SJSA1 (cell line): ENCODE data around the gene RAB25. TPM values are rescaled to one million over a fixed set of nuclear protein-coding genes. Genes with fewer than 3 reads are reported as not detected.
"Not testable (repeated sequence)": the region's sequence is repeated elsewhere in the genome, so short reads cannot be mapped to it uniquely, and the experiment has no call there.

Experiments used
- DNase-seq, 2 experiments: peaks; one replicate each; pipeline ENCODE4 v3.0.0-alpha.2; 2015 to 2020; ENCODE audit warnings: low spot score in 2 of 2, low read depth in 1 of 2
- H3K27ac ChIP-seq: fragments of 250-450 bp; sonication (Bioruptor Pico); 2 replicates; pipeline ENCODE4 v1.5.1; 2020; ENCODE audit warnings: mild to moderate bottlenecking, moderate library complexity
- H3K27me3 ChIP-seq: fragments of 250-450 bp; sonication (Bioruptor Pico); replicated peaks from 2 replicates; pipeline ENCODE4 v1.5.1; 2020; ENCODE audit warnings: mild to moderate bottlenecking, moderate library complexity
- H3K36me3 ChIP-seq: fragments of 250-450 bp; sonication (Bioruptor Pico); 2 replicates; pipeline ENCODE4 v1.5.1; 2020; ENCODE audit warnings: mild to moderate bottlenecking
- H3K4me1 ChIP-seq: fragments of 250-450 bp; sonication (Bioruptor Pico); replicated peaks from 2 replicates; pipeline ENCODE4 v1.6.1; 2021; ENCODE audit warnings: mild to moderate bottlenecking
- H3K4me3 ChIP-seq: fragments of 250-450 bp; sonication (Bioruptor Pico); 2 replicates; pipeline ENCODE4 v1.5.1; 2020; ENCODE audit warnings: mild to moderate bottlenecking
- H3K9me3 ChIP-seq: fragments of 250-450 bp; sonication (Bioruptor Pico); replicated peaks from 2 replicates; pipeline ENCODE4 v1.5.1; 2020; ENCODE audit warnings: mild to moderate bottlenecking
- total RNA-seq: library from RNA; depleted of rRNA; stranded (reverse); fragments of >200 nt; shearing (Covaris generic); gene quantifications from 2 replicates; pipeline ENCODE4 v1.2.3, GENCODE V29; 2014

RAB25 gene
- total RNA-seq, 1 experiment from 2014 or later = not detected

- peaks cover 53% of the 10 kb centered on the region for H3K4me1 ChIP-seq
- H3K36me3 ChIP-seq = no peaks in the 10 kb centered on the region
- H3K27me3 ChIP-seq = no peaks in the 10 kb centered on the region
- DNase-seq = peak; percentile 60 to 69
- peak overlapping the region; percentile 97 for H3K27ac ChIP-seq
- 0 out of 2 replicates have a peak overlapping the region, but pooled peaks have one; percentile 8 for H3K4me3 ChIP-seq
- H3K9me3 ChIP-seq = no peaks in the 10 kb centered on the region
These were observed 45.9 kb downstream of the RAB25 start for GRCh38 chr1:156106624-156107488.

GRCh38 chr1:156108057-156108456 lies 47.1 kb downstream of the RAB25 start:
- DNase-seq = no peak
- Histone ChIP-seq H3K27ac (no peak overlapping the region), H3K36me3 (no peaks in the 10 kb centered on the region), H3K4me3 (no peak overlapping the region), H3K27me3 (no peaks in the 10 kb centered on the region), H3K9me3 (no peaks in the 10 kb centered on the region), H3K4me1 (peaks cover 47% of the 10 kb centered on the region)

GRCh38 chr1:156108664-156109241 lies 47.8 kb downstream of the RAB25 start:
- no peak overlapping the region for H3K4me3 ChIP-seq
- no peak overlapping the region for H3K27ac ChIP-seq
- H3K27me3 ChIP-seq = no peaks in the 10 kb centered on the region
- no peak for DNase-seq
- H3K4me1 ChIP-seq = peaks cover 47% of the 10 kb centered on the region
- H3K9me3 ChIP-seq = no peaks in the 10 kb centered on the region
- H3K36me3 ChIP-seq = no peaks in the 10 kb centered on the region

GRCh38 chr1:156110252-156110651 lies 49.3 kb downstream of the RAB25 start:
- Histone ChIP-seq H3K27ac (no peak overlapping the region), H3K9me3 (no peaks in the 10 kb centered on the region), H3K36me3 (peaks cover 7% of the 10 kb centered on the region), H3K27me3 (no peaks in the 10 kb centered on the region), H3K4me1 (peaks cover 38% of the 10 kb centered on the region), H3K4me3 (no peak overlapping the region)
- DNase-seq = no peak

- no peak overlapping the region for H3K4me3 ChIP-seq
- H3K4me1 ChIP-seq = peaks cover 30% of the 10 kb centered on the region
- DNase-seq = no peak
- H3K27ac ChIP-seq = no peak overlapping the region
- no peaks in the 10 kb centered on the region for H3K9me3 ChIP-seq
- H3K27me3 ChIP-seq = no peaks in the 10 kb centered on the region
- H3K36me3 ChIP-seq = peaks cover 17% of the 10 kb centered on the region
These were observed 50.5 kb downstream of the RAB25 start for GRCh38 chr1:156111355-156111962.

- no peaks in the 10 kb centered on the region for H3K9me3 ChIP-seq
- peaks cover 29% of the 10 kb centered on the region for H3K4me1 ChIP-seq
- H3K27ac ChIP-seq = no peak overlapping the region
- peaks cover 27% of the 10 kb centered on the region for H3K36me3 ChIP-seq
- no peak for DNase-seq
- no peak overlapping the region for H3K4me3 ChIP-seq
- H3K27me3 ChIP-seq = no peaks in the 10 kb centered on the region
These were observed 51.5 kb downstream of the RAB25 start for GRCh38 chr1:156112276-156113137.

- Histone ChIP-seq H3K27me3 (no peaks in the 10 kb centered on the region), H3K27ac (peak overlapping the region; percentile 92), H3K9me3 (no peaks in the 10 kb centered on the region), H3K4me1 (peaks cover 38% of the 10 kb centered on the region), H3K36me3 (peaks cover 34% of the 10 kb centered on the region), H3K4me3 (no peak overlapping the region; the same call in 1 of the 2 replicates)
- DNase-seq = peak in 1 of 2 experiments; percentile 42
These were observed 52.5 kb downstream of the RAB25 start for GRCh38 chr1:156113282-156113950.

DNA sequence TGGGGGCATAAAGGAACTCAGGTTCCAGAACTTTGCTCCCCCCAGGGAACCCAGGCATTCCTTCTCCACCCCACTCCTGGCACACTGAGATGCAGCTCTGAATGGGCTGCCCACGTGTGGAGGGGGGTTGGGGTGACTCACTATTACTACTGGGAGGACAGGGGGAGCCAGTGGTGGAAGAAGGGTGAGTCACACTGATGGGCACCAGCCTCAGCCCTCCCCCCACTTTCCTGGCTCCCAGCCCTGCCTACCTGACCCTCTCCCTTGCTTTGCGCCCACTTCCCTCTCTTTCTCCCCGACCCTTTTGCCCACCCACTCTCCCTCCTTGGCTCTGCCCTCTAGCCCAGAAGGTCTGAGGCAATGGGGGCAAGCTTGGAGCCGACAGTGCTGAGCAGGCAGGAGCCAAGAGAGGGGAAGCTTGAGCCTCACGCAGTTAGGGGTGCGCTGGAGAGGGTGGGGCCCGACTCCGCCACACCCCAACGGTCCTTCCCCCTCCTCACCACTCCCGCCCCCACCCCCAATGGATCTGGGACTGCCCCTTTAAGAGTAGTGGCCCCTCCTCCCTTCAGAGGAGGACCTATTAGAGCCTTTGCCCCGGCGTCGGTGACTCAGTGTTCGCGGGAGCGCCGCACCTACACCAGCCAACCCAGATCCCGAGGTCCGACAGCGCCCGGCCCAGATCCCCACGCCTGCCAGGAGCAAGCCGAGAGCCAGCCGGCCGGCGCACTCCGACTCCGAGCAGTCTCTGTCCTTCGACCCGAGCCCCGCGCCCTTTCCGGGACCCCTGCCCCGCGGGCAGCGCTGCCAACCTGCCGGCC lies 53.4 kb downstream of the RAB25 start, which contains the start of gene LMNA:
Gene LMNA (plus strand): TSS at position 611 of the 818 bp plus-strand sequence. CDS start 208 bp downstream, outside the sequence.
- H3K27ac ChIP-seq = peak within 1 kb of the TSS; percentile 92
- peaks cover 41% of the 10 kb centered on the region for H3K36me3 ChIP-seq
- H3K9me3 ChIP-seq = no peaks in the 10 kb centered on the region
- peak; percentile 98 for DNase-seq
- H3K4me1 ChIP-seq = peaks cover 47% of the 10 kb centered on the region
- H3K27me3 ChIP-seq = no peaks in the 10 kb centered on the region
- peak within 1 kb of the TSS; percentile 95 for H3K4me3 ChIP-seq

DNA sequence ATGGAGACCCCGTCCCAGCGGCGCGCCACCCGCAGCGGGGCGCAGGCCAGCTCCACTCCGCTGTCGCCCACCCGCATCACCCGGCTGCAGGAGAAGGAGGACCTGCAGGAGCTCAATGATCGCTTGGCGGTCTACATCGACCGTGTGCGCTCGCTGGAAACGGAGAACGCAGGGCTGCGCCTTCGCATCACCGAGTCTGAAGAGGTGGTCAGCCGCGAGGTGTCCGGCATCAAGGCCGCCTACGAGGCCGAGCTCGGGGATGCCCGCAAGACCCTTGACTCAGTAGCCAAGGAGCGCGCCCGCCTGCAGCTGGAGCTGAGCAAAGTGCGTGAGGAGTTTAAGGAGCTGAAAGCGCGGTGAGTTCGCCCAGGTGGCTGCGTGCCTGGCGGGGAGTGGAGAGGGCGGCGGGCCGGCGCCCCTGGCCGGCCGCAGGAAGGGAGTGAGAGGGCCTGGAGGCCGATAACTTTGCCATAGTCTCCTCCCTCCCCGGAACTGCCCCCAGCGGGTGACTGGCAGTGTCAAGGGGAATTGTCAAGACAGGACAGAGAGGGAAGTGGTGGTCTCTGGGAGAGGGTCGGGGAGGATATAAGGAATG lies 54.1 kb downstream of the RAB25 start:
- H3K36me3 ChIP-seq = peaks cover 45% of the 10 kb centered on the region
- DNase-seq = no peak
- no peaks in the 10 kb centered on the region for H3K27me3 ChIP-seq
- H3K4me1 ChIP-seq = peaks cover 54% of the 10 kb centered on the region
- H3K9me3 ChIP-seq = no peaks in the 10 kb centered on the region
- H3K27ac ChIP-seq = peak overlapping the region; percentile 92
- peak overlapping the region; percentile 95 for H3K4me3 ChIP-seq

DNA sequence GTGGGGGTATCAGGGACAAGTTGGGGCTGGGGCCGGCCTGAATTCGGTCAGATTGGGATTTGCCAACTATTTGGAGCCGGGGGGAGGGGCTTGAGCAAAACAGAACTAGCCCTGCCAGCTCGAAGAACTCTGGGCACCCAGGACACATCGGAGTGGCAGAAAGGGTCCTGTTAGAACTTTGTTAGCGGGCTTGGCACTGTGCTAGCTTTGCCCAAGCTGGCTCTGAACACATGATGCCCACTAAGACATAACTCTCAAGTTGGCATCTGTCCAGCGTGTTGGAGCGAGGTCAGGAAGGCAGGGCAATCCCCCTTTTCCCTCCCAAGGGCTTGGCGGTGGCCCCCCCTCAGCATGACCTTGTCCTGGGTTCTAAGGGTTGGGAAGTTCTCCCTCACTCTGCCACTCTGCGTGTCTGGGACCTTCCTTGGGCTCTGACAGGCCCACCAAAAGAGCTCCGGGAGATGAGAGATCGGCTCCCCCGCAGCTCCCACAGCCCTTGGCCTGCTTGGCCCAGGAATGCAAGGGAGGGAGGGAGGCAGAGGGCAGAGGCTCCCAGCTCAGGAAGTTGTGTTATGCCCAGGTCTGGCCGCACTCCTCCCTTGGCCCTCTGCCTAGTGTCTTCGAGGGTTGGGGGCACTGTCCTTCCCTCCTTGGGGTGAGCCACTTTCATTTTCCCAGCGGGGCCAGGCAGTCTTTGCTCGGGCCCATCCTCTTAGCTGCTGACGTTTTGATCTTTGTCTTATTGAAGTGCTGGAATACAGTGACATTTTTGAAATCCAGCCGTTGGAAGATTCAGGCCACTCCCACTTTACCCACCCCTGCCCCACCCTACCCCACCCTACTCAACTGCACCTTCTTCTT lies 54.8 kb downstream of the RAB25 start:
- Histone ChIP-seq H3K36me3 (peaks cover 53% of the 10 kb centered on the region), H3K27me3 (no peaks in the 10 kb centered on the region), H3K4me3 (peak overlapping the region; percentile 95)

GRCh38 chr1:156116731-156117130 lies 55.8 kb downstream of the RAB25 start:
- H3K9me3 ChIP-seq, H3K27me3 ChIP-seq, DNase-seq: not testable (repeated sequence)
- Histone ChIP-seq H3K4me1 (peaks cover 71% of the 10 kb centered on the region), H3K36me3 (peaks cover 58% of the 10 kb centered on the region), H3K27ac (peak overlapping the region; percentile 92), H3K4me3 (peak overlapping the region; percentile 95)

More for the DNA sequence above, 54.8 kb downstream of the RAB25 start:
- no peaks in the 10 kb centered on the region for H3K9me3 ChIP-seq
- peak; percentile 78 to 87 for DNase-seq
- peak overlapping the region; percentile 92 for H3K27ac ChIP-seq
- H3K4me1 ChIP-seq = peaks cover 61% of the 10 kb centered on the region
